Skeletal muscle cell (primary cell): ENCODE measurements around the gene SULT1A2.
"Not testable (repeated sequence)": the region's sequence is repeated elsewhere in the genome, so short reads cannot be mapped to it uniquely, and the experiment has no call there.

Experiments used
- DNase-seq: peaks from one replicate; pipeline ENCODE4 v3.0.0-alpha.2; 2010; ENCODE audit warnings: low read depth
- H3K4me3 ChIP-seq: 2 replicates; pipeline ENCODE4 v1.5.1; 2011; ENCODE audit warnings: low read depth, mild to moderate bottlenecking, control low read depth, low read length, moderate library complexity

The SULT1A2 gene

DNA sequence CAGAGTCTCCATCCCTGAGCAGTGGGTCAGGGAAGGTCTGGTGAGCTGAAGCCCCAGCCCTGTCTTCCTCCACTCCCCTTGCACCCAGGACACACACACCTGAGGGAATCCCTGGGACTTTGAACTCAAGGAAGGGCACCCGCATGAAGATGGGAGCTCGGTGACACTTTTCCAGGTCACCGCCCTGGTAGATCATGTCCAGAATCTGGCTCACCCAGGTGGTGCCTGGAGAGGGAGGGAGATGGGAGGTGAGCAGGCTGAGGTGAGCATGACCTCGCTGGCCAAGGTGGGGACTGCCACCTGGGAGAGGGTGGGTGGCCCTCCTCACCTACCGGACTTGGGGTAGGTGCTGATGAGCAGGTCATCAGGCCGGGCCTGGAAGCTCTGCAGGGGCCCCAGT, 1.4 kb downstream of the SULT1A2 start:
- H3K4me3 ChIP-seq, DNase-seq: not testable (repeated sequence)

DNA sequence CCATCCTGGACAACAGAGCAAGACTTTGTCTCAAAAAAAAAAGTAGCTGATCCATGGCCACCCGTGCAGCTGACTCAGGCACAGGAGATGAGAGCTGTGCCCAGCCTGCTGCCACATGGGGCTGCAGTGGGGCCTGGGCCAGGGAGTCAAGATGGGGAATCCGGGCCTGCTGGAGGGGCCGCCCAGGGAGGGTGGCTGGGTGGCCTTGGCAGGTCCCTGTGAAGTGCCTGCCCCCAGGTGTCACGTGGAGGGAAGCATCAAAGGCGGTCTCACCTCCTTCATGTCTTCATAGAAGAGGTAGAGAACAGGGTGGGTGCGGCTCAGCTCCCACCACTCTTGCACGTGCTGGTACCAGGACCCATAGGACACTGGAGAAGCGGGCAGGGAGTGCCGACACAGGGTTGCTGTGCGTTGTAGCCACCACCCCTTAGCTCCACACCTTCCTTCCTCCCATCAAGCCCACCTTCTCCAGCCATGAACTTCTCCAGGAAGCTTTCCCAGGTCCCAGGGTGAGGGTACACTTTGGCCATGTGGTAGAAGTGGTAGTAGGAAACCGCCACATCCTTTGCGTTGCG, 3.8 kb downstream of the SULT1A2 start:
- DNase-seq: no peak
- H3K4me3 ChIP-seq: no peak overlapping the region

DNA sequence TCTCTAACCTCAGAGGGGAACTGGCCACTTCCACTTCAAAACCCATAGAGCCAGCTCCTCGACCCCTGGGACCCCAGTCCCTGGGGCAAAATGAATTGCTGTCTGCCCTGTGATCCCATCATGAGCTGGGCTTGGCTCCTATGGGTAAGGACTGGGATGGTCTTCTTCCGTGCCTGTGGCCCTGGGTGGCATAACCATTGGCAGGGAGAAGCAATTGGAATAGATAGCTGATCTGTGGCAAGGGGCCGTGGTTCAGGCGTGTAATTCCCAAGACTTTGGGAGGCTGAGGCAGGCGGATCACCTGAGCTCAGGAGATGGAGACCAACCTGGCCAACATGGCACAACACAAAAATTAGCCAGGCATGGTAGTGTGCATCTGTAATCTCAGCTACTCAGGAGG, 4.3 kb downstream of the SULT1A2 start:
- DNase-seq: no peak
- no peak overlapping the region for H3K4me3 ChIP-seq

DNA sequence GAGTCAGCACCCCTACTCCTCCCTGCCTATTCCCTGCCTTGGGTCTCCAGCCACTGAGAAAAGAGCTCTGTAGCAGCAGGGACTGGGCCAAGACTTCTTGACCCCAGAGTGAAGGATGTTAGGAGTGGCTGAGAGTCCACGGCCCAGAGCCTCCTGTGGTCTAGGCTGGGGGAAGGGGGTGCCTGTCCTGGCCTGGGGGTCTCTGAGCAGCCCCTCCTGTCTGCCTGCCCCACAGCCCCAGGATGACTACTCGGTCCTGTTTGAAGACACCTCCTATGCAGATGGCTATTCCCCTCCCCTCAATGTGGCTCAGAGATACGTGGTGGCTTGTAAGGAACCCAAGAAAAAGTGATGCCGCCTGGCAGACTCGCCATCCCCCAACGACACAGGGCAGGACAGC, 5.5 kb downstream of the SULT1A2 start:
- DNase-seq: no peak
- H3K4me3 ChIP-seq: no peak overlapping the region

DNA sequence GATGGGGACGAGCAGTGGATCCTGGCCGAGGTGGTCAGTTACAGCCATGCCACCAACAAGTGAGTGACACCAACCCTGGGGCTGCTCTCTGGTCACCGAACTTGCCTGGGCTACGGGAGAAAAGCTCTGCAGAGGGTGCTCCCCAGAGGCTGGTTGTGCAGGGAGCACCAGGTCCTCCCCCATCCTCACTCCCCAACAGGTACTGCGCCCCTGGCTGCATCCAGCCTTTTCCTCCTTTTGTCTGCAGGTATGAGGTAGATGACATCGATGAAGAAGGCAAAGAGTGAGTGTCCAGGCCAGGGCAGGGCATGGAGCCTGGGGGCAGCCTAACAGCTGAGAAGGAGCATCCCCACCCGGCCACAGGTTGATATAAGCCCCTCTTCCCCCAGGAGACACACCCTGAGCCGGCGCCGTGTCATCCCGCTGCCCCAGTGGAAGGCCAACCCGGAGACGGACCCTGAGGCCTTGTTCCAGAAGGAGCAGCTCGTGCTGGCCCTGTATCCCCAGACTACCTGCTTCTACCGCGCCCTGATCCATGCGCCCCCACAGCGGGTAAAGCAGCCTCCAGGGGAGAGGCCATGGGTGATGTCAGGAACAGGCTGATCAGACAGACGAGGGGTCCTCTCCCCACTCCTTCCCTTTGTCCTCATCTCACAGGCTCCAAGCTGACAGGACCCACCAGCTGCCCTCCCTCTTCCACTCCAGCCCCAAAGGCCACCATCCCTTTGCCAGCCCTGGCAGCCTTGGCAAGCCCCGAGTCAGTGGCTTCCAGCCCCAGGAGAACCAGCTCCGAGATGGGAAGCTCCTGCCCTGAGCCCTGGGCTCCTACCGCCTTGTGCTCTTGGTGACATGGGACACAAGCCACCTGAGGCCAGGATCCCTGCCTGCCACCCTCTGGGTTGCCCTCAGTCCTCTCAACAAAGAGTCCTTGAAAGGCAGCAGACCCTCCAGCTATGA, 6.2 kb downstream of the SULT1A2 start:
- DNase-seq: no peak

DNA sequence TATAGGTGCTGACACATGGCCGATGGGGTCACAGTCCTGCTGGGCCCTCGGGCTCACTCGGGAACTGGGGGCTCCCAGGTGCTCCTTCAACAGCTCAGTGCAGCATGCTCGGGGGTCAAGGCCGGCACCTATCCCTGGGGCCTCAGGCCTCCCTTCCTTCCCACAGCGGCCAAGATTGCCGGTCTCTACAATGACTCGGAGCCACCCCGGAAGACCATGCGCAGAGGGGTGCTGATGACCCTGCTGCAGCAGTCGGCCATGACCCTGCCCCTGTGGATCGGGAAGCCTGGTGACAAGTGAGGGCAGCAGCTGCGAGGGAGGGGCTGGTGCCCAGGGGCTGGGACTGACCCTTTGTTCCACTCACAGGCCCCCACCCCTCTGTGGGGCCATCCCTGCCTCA, 6.9 kb downstream of the SULT1A2 start:
- DNase-seq: no peak
- no peak overlapping the region for H3K4me3 ChIP-seq

More for the DNA sequence above, 6.2 kb downstream of the SULT1A2 start:
- H3K4me3 ChIP-seq: no peak overlapping the region

DNA sequence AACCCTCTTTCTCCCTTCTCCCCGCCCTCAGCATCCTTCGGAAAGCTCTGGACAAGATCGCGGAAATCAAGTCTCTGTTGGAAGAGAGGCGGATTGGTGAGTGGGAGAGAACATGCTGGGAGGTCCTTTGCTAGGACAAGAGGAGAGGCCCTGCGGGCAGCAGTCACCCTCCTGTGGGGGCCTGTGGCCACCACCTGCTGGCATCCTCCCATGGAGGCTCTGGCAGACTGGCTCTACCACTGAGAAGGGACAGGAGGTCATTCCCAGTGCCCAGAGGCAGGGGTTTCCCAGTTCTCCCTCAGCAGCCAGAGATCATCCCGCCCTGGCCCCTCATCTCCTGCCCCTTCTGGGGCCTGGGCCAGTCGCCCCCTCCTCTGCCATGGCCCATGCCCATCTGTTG, 7.8 kb downstream of the SULT1A2 start:
- DNase-seq: no peak

DNA sequence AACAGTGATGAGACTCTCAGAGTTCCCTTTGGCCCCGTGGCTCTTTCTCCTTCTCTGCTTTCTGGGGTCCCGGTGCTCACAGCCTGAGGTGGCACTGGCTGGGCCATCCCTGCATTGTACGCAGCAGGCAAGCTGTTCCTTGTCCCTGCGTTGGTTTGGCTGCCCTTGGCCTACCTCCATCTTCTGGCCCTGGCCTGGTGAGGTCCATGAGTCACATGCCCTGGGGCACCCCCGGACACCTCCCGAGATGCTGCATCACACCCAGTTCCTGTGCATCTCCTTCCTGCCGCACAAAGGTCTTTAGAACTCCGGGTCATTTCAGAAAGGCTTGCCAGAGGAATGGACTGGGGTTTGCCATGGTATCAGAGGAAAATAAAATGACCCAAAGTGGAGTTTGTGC, 9.5 kb downstream of the SULT1A2 start:
- H3K4me3 ChIP-seq: no peak overlapping the region
- DNase-seq: no peak

More for the DNA sequence above, 7.8 kb downstream of the SULT1A2 start:
- H3K4me3 ChIP-seq: no peak overlapping the region

DNA sequence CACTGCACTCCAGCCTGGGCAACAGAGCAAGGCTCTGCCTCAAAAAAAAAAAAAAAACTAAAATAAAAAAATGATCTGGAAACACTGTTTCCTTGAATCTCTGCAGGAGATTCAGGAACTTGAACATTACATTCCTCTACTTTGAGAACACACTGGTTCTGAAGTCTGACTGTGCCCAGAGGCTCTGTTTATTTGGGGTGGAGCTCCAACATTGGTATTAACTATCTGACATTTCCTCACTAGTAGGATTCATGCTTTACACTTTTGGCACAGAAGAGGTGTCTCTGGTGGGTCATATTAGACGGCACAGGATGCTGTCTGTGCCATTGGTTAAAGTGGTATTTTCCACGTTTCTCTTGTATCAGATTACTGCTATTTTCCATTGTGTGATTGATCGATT, 10.4 kb downstream of the SULT1A2 start:
- no peak overlapping the region for H3K4me3 ChIP-seq
- no peak for DNase-seq

DNA sequence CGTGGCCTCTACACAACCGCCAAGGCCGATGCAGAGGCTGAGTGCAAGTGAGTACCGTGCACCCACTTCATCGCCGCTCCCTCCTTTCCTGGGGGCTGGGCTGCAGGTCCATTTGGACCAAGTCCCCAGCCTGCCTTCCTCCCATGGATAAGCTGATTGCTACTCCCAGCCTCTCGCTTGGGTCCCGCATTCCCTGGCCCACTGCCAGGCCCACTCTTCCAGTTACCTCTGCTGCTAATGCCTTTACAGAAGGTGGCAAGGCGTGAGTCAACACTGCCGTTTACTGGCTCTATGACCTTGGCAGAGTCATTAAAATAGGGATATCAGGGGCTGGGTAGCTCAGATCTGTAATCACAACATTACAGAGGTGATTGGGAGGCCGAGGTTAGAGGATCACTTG, 11.2 kb downstream of the SULT1A2 start:
- no peak for DNase-seq

DNA sequence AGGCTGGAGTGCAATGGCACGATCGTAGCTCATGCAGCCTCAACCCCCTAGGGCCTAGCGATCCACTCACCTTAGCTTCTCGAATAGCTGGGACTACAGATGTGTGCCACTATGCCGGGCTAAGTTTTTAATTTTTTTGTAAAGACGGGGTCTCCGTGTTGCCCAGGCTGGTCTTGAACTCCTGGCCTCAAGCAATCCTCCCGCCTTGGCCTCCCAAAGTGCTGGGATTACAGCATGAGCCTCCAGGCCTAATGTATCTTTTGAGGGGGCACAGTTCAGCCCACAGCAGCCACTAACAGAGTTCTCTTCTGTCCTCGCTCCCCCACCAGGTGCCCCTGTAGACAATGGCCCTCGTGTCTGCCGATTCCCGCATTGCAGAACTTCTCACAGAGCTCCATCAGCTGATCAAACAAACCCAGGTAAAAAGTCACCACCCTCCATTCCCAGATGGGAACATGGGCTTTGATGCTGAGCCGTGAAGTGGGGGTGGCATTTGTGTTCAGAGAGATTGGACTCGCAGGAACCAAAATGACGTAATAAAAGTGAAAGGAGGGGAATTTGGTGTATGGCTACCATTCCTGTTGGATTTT, 16.0 kb downstream of the SULT1A2 start:
- no peak overlapping the region for H3K4me3 ChIP-seq
- no peak for DNase-seq

More for the DNA sequence above, 11.2 kb downstream of the SULT1A2 start:
- H3K4me3 ChIP-seq: no peak overlapping the region

DNA sequence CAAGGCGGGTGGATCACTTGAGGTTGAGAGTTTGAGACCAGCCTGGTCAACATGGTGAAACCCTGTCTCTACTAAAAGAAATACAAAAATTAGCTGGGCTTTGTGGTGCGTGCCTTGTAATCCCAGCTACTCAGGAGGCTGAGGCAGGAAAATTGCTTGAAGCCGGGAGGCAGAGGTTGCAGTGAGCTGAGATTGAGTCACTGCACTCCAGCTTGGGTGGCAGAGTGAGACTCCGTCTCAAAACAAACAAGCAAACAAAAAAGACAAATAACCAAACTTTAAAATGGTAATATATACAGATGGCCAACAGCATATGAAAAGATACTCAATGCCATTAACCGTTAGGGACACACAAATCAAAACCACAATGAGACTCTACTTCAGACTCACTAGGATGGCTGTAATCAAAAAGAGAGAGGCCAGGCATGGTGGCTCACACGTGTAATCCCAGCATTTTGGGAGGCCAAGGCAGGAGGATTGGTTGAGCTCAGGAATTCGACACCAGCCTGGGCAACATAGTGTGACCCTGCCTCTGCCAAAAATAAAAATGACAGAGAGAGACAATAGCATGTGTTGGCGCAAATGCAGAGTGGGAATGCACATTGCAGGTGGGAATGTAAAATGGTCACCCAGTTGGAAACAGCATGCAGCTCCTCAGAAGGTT, 21.3 kb downstream of the SULT1A2 start:
- no peak overlapping the region for H3K4me3 ChIP-seq
- DNase-seq: no peak

DNA sequence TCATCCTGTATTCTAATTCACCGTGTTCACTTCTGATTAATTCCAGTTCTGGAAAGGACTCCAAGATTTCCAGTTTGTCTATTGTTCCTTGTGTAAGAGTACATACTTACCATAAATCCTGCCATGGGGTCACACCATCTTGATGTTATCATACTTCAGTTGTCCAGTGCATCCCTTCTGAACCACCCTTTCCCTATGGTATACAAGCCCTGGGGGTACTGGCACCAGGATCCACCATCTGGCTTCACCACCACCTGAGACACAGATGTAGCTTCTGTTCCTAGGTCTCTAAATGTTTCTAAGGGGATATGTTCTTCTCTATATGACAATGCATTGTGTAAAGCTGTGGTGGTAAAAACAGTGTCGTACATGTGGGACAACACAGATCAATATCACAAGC, 21.9 kb downstream of the SULT1A2 start:
- H3K4me3 ChIP-seq: no peak overlapping the region
- DNase-seq: no peak

DNA sequence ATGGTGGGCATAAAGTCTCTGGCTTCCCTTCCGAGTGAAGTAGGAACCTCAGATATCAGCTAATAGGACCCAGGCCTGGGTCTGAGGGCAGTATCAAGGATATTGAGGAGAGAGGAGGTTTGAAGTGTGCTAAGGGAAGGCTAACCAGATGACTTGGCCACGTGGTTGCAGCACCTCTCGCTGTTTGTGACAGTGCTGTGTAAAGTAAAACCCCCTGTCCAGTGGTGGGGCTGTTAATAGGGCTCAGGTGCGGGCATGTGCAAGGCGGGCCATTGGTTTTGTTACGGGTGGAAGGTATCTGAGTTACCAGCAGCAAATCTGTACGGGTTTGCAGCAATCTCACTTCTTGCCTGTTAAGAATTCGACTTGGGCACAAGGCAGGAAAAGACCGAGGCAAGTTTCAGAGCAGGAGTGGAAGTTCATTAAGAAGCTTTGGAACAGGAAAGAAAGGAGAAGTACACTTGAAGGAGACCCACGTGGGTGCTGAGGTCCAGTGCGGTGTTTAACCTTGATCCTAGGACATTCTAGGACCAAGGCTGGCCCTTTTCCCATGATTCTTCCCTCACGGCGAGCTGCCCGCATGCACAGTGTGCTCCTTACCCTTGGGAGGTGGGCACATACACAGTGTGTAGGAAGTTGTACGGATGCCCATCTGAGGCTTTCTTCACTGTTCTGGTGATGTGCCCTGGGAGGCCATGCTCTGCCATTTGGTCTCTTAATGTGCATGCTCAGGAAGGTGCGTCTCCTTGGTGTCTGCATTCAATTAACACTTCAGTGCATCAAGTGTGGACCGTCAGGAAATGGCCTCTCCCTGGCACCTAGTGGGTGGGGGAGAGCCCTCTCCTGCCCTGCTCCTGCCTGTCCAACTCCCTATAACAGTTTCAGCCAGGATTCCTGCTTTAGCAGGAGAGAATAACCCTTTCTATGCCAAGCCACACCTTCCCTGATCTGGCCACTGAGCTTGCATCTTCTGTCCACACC, 22.8 kb downstream of the SULT1A2 start:
- no peak overlapping the region for H3K4me3 ChIP-seq
- no peak for DNase-seq

DNA sequence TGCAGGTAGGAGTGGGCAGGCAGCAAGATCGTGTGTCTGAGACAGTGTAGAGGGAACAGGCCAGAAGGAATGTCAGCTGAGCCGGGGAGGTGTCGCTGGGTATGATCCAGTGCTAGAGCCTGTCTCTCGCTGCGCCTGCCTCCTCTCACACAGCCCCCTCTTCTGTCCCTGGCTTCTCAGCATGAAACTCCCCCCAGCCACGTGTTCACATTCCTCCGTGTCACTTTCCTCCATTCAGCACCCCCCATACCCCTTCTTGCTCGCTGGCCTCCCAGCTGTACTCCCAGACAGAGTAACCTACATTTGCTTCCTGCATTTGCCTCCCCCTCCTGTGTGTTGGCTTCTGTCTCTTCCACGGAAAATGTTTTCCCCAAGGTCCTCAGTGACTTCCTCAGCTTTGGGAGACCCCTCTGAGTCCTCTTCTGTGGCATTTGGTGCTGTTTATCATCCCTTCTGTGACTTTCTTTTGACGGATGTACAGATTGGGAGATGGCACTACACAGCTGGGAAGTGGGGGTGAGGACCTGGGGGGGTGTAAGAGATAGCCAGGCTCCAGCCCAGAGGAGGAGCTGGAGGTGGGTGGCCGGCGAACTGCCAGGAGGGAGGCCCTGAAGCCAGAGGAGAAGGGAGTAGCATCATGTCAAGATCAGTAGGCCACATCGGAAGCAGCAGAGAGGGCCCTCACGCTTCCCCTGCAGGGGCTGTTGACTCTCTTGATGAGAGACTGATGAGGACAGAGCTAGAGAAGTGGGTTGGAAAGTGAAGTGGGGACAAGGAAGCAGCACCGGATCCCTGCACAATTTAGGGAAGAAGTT, 23.9 kb downstream of the SULT1A2 start:
- H3K4me3 ChIP-seq: no peak overlapping the region
- no peak for DNase-seq

DNA sequence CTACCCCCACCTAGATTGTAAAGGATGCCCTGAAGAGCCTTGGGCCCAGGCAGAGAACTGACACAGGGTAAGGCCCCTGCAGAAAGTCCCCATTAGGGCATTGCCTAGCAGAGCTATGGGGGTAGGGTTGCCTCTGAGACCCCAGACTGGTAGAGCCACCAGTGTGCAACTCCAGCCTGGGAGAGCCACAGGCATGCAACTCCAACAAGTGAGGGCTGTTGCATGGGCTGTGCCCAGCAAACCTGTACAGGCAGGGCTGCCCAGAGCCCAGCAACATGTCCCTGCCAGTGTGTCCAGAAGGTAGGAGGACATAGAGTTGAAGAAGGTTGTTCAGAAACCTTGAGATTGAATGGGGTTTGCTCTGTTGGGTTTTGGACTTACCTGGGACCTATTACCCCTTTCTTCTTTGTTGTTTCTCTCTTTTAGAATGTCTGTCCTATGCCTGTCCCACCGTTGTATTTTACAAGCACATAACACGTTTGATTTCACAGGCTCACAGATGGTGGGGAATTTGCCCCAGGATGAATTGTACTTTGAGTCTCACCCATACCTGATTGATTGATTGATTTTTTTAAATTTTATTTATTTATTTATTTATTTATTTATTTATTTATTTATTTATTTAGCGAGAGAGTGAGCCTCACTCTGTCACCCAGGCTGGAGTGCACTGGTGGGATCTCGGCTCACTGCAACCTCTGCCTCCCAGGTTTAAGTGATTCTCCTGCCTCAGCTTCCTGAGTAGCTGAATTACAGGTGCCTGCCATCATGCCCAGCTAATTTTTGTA, 26.7 kb downstream of the SULT1A2 start:
- H3K4me3 ChIP-seq: no peak overlapping the region

DNA sequence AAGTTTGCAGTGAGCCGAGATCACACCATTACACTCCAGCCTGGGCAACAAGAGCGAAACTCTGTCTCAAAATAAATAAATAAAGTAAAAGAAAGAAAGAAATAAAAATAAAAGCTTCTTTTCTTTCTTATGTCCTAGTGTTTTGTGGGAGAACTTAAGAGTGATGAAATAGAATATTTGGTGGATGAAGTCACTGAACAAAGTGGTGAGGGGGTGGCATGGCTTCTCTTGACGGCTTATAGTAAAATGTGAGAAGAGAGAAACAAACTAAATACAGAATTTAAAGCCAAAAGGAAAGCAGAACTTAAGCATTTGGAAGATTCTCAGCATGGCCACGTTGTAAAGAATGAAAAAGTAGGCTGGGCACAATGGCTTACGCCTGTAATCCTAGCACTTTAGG, 27.8 kb downstream of the SULT1A2 start:
- no peak overlapping the region for H3K4me3 ChIP-seq

More for the DNA sequence above, 26.7 kb downstream of the SULT1A2 start:
- DNase-seq: no peak

More for the DNA sequence above, 27.8 kb downstream of the SULT1A2 start:
- DNase-seq: no peak
